ENCODE results near the gene F8.
"Not testable (repeated sequence)": the region's sequence is repeated elsewhere in the genome, so short reads cannot be mapped to it uniquely, and the experiment has no call there.

Gene F8

DNA sequence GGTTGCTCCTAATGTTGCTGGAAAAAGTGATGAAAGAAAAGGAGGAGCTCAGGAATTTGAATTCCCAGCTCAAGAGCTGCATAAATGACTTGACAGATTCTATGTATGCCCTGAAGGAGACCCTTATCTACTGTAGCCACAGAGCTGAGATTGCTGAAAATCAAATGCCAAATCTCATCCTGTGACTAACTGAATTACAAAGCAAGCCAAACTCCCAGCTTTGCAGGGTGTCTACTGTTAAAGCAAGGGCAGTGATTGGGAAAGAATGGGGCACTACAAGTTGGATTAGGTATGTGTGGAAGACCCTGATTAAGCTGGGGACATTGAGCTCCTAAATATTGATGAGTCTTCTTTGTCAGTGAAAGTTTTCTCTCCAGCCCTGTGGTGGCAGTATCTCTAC is 167.3 kb downstream of the F8 start:
- no peak for DNase-seq

DNA sequence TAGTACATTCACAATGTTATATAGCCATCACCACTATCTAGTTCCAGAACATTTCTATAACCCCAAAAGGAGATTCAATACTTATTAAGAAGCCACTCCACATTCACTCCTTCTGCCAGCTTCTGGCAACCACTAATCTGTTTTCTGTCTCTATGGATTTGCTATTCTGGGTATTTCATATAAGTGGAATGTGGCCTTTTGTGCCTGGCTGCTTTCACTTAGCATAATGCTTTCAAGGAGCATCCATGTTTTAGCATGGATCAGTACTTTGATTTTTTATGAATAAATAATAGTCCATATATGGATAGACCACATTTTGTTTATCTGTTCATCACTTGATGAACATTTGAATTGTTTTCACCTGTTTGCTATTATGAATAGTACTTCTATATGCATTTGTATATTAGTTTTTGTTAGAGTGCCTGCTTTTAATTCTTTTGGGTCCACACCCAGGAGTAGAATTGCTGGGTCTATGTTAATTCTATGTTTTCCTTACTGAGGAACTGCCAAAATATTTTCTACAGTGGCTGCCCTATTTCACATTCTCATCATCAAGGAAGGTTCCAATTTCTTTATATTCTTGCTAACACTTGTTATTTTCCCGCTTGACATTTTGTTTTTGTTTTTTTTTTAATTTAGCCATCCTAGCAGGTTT is 171.4 kb downstream of the F8 start:
- DNase-seq, result no peak

DNA sequence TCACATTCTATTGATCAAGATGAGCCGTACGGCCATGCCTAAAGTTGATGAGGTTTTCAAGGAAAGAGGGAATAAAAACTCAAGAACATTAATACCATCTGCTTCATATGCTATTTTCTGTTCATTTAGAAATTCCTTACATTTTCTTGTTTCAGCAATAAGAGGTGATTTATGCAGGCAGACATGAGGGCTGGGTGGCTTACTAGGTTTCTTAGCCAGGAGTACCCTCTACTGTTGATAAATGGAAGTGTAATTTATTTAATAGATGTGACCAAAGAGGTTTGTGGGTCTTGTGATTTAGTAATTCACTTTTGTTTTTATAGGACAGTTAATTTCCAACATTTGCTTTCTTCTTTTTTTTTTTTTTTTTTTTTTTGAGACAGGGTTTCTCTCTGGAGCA is 181.7 kb downstream of the F8 start:
- no peak for DNase-seq

DNA sequence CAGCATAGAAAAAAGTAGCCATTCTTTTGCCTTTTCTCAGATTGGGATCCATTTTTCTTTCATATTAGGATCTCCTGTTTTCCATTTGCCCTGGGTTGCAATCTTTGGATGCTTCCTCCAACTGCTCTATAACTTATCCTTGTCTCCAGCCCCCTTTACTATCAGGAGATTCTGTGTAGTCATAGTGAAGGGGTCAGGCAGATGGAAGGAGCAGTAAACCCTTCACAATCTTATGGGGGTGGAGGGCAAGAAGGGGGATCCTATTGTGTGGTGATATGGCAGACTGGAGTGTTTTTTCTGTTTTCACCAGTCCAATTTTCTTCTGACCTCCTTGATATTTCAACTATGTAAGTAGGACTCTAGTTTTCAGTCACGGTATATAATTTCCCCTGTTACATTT is 186.4 kb downstream of the F8 start:
- DNase-seq, result no peak

DNA sequence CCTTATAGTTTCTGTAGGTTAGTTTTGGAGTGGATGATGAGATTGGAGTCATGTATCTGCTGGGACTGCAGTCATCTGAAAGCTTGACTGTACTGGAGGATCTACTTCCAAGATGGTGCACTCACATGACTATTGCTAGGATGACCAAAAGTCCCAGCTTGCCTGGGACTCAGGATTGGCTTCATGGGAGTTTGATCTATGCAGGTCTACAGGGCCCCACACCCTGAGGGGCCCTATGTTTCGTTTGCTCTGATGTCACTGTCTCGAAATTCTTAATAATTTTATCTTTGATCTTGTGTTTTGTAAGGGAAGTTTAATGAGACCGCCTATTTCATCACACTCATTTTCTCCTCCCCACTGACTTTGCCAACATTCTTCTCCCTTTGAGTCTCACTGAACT is 188.0 kb downstream of the F8 start, which contains the start of gene SMIM9:
Gene SMIM9, minus strand, starts transcription at position 101 of the 400 bp plus-strand sequence. CDS start 3,806 bp downstream, outside the sequence.
- no peak for DNase-seq

DNA sequence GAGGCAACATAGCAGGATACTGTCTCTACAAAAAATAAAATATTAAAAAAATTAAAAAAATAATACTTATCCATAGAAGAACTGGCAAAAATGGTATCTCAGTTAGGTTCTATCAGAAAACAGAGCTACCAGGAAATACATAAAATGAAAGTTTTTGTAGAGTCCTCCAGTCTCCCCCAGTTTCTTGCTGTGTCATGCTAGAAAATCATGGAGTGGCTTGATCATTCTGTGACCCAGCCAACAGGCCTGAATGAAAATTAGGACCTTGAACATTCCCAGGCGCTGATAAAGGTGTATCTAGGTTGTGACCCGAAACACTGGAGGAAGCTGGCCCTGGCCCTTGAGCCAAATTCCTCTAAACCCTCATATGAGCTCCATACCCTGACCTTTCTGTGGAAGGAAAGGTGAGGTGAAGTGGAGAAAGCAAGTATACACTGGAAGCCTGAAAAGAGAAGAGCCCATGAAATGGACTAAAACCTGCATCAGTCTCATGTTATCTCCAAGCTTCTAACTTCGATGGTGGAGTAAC is 188.7 kb downstream of the F8 start:
- no peak for DNase-seq

DNA sequence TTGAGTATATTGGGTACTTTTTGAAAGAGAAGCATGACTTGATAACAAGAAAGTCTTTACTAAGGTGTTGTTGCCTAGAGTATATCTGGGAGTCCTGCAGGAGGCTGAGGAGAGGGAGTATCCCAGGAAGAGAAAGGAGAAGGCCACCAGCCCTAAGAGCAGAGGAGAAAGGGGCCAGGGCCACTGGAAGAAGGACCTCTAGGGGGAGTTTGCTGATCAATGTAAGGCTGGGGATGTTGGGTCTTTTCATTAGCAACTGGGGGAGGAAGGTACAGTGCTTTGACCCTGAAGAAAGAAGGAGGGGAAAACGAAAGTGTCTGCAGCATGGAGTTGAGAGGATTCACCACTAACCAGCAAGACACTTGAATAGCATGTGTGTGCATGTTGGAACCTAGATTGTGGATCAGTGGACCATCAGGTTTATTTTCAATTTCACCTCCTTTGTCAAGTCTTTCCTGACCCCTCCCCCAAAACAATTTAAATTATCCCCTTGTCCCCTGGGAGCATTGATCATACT is 192.5 kb downstream of the F8 start:
- no peak for DNase-seq

DNA sequence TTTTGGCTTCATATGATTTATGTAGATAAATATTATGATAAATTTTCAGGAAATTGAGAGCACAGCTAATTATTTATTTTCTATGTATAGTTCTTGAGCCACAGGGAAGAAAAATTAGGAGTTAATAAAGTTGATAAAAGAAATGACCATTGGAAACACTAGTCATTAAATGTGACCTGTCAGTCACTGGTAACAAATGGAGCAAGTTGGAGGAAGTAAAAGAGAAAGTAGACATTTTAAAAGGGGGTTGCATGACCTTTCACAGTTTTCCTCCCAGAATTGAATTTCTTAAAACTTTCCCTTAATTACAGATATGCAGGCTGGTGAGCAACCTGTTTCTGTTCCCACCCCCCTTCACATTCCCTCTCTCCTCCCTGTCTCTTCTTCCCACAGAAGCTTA is 193.4 kb downstream of the F8 start:
- DNase-seq, result no peak

DNA sequence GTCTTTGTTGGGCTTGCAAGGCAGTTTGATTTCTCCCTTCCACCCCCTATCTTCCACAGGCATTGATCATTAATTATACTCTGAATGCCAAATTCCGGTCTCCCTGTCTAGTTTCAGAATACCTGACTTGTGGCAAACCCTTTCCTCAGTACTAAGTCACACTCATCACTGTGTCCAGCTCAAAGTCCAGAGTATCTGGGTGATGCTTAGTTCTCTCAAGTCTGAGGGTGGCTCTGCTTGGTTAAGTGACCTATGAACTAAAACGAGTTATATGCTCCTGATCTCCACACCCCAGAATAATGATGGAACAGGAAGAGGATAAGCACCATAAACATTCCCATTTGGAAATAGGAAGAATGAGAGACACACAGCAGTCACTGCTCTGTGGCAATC is 194.5 kb downstream of the F8 start:
- no peak for DNase-seq

DNA sequence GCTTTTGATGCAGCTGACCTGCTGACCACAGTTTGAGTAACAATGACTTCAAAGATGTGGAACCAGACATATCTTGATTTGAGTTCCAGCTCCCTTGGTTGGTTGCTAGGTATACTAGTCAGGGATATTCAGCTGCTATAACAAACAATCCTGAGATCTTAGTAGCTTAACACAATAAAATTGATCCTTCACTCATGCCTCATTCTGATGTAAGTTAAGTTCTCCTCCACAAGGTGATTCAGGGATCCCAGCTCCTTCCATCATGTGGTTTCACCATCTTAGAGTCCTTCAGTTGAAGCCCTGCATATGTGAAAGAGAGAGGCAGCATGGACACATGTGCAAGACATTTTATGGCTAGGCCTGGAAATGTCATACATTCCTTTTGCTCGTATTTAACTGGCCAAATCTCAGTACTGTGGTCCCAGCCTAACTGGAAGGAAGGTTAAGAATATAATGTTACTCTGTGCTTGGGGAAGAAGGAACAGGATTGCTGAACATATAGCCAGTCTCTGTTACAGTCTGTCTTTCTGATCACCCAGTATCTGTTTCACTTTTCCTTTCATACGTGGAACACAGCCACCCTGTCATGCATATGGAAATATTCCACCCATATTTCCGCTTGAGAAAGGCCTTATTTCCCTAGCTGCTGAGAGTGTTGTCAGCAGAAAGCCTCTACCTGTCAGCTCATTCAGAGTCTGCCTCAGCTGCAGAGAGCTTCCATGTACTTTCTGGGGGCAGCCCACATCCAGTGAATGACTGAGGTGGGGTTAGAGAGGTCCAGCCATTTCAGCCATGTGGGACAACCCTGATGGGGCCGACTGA is 195.1 kb downstream of the F8 start:
- no peak for DNase-seq

DNA sequence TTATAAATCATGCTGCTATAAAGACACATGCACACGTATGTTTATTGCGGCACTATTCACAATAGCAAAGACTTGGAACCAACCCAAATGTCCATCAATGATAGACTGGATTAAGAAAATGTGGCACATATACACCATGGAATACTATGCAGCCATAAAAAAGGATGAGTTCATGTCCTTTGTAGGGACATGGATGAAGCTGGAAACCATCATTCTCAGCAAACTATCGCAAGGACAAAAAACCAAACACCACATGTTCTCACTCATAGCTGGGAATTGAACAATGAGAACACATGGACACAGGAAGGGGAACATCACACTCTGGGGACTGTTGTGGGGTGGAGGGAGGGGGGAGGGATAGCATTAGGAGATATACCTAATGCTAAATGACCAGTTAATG is 196.9 kb downstream of the F8 start:
- DNase-seq, result not testable (repeated sequence)

DNA sequence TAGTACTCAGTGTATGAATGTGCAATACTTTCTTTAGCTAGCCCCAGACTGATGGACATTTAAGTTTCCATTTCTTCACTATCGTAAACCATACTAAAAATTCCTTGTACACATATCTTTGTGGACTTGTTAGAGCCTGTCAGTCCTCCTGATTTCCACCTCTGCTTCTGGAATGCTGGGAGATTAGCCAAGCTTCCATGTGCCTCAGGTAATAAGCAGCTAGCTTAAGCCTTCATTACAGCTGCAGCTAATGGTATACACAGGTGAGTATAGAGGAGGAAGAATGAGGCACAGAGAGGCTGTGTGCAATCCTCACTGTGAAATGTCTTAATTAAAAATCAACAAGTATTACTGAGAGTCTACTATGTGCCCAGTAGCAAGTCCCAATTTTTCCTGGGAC is 197.9 kb downstream of the F8 start:
- no peak for DNase-seq

DNA sequence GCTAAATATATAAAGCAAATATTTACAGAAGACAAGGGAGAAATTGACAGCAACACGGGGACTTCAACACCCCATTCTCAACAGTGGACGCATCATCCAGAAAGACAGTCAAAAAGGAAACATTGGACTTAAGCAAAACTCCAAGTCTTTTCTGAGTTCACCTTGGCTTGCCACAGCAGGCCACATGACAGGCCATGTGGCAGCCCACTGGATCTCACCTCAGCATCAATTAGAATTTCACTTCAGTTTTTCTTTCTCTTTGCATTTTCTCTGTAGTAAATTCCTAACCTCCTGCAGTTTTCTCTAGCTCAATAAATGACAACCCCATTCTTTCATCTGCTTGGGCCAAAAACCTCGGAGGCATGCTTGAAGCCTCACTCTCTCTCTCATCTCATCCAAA is 200.5 kb downstream of the F8 start:
- DNase-seq, result no peak

DNA sequence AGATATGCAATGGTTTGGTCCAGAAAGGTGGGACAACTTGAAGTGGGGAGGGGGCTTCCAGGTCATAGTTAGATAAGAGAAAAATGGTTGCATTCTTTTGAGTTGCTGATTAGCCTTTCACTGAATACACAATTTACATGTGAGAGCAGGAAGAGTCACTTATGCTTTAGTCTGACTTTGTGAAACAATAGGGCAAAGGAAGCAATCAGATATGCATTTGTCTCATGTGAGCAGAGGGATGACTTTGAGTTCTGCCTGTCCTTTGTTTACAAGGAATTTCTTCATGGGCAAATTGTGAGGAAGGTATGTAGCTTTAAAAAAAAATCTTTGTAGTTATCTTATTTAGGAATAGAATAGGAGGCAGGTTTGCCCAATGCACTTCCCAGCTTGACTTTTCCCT is 201.0 kb downstream of the F8 start:
- DNase-seq, result no peak

DNA sequence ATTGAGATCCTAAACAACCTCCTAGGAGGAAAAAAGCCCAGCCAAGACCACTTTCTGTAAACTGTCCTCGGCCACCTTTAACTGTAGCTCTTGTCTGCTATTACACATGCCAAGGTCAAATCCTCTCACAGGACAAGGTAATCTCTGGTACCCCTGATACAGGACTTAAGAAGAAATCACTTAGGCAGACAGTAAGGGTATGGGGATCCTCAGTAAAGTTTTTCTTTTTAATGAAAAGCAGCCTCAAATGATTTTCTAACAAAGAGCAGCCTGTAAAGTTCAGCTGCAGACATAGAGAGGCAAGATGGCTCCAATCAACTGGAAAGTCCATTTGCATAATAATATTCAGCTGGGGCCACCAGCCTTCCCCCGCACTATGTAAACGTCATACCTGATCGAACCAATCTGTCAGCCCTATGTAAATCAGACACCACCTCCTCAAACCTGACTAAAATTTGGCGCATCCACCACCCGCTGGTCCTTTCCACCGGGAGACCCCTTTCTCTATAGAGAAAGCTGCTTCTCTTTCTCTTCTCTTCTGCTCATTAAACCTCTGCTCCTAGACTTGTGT is 202.7 kb downstream of the F8 start:
- no peak for DNase-seq

DNA sequence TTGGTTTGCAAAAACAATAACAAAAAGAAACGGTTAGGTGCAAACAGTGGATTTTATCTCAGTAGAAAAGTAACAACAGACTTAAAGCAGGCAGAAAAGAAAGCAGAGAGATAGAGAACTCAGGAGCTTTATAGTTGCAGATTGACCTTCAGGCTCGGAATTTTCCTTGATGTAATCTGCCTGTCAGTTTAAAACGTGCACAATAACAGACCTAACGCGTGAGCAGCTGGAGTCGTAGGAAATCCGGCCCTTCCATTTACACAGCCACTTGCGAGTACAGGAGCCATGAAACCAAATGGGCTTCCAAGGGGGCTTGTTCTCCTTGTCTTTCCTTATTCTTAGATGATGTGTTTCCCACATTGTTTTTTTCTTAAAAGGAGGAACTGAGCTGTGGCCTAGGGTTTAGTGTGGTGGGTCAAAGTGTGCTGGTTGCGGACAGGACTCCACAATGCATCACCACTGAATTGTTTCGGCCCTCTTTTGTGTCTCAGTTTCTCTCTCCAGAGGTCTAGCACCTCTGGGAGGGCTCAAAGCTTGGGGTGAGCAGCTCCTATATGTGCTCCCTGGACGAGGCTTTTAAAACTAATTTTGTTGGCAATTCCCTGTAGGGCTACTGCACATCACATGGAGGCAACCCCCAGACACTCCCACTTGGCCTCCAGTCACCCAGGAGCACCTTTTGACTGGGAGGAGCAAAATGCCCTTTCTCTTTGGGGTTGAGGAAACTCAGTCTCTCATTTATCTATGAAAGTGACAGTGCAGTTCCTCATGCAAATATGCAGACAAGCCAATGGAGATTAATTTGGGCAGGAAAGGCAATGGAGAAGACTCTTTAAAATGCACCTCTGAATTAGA is 203.4 kb downstream of the F8 start:
- no peak for DNase-seq

DNA sequence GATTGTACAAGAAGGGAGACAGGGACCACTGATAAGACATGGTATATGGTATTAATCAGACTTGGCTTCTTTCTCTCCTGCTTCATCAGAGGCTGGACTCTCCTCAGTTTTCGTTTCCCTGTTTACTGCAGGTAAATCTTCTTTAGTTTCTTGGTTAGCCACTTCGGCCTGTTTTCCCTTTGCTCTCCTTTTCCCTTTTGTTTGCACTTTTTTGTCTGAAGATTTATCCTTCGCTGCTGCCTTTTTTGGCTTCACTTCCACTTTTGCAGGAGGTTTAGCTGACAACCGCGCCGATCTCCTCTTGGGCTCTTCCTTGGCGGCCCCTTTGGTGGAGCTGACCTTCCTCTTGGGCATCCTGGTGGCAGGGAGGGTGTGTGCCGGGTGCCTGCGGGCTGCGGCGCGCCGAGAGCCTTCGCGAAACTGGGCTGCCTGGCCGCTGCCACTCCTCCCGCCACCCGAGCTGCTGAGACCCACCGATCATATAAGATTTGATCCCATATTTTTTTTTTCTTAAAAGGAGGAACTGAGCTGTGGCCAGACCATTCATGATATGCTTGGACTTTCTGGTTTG is 205.4 kb downstream of the F8 start:
- DNase-seq, result not testable (repeated sequence)

DNA sequence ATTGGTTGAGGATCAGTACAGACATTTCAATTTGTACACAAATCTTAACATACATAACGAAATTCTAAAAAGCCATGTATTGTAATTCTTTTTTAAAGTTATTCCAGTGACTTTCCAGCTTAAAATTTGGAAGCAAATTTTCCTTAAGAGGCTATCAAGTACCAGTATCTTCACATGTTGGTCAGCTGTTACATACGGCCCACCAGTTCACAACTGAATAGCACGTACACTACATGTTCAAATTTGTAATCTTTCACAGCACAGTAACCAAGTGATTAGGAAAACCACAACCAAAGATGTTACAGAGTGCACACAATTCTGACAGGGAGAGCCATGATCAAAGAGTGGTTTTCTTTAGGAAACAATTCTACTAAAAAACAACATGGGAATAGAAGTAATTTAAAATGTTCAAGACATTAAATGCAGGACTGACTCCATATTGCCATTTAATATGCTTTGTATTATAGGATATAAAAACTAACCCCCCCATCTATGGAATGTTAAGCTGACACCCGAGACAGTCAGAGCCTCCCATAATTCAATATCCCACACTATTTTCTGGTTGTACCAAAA is 206.1 kb downstream of the F8 start:
- not testable (repeated sequence) for DNase-seq

DNA sequence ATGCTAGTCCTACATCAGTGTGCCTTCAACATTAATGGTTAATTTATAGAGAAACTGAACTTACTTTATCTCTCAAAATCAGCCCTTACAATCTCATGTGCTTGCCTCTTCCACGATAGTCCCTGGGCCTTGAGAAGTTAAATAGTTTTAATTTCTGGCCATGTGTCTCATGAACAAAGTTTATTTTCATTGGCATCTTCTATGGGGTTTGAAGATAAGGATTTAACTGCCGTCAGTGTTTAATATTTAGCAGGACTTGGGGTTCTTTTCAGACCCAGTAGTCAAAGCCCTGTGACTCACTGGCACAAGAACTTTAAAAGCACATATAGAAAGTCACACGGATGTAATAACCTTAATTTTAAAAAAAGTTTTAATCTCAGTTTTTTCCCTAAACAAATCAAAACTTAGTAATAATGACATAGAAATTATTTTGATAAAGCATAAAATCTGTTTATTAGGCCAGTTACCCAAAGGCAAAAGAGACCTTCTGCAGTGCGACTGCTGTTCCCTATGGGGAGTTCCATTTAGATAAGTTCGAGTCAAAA is 207.2 kb downstream of the F8 start:
- DNase-seq, result no peak

DNA sequence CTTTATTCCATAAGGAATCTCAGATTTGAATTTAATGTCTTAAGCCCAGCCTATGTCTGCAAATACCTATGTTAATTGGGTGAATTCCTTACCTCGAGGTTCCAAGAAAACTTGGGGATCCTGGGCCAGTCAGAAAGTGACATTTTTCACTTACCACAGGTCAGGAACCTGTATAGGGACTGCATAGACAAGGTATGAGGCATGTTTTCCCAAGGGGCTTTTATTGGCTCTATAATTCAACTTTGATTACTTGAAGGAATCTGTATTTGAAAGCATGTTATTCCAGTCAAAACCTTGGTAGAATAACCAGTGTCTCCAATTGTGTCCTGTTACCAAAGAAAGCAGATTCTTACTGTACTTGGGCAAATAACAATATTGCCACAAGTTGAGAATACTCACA is 208.7 kb downstream of the F8 start:
- no peak for DNase-seq

DNA sequence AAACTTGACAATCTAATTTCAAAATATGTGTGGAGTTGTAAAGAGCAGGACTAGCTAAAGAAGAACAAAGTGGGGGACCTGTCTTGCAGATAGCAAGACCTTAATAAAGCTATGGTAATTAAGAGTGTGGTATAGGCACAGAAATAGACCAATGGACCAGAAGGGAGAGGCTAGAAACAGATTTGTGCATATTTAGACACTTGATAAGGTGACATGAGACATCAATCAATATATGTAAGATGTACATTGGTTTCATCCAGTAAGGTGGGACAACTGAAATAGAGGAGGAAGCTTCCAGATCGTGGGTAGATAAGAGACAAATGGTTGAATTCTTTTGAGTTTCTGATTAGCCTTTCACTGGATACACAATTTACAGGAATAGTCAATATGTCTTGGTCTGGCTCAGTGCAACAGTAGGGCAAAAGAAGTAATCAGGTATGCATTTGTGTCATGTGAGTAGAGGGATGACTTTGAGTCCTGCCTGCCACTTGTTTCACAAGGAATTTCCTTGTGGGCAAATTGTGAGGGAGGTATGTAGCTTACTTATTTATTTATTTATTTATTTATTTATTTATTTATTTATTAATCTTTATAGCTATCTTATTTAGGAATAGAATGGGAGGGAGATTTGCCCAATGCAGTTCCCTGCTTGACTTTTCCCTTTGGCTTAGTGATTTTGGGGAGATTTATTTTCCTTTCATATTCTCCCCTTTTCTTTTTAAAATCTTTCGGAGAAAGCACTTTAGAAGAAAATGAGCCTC is 210.0 kb downstream of the F8 start:
- DNase-seq, result no peak
